MCF 10A (cell line): Measurements from ENCODE around the gene KAT2B. TPM values are rescaled to one million over a fixed set of nuclear protein-coding genes. Genes with fewer than 3 reads are reported as not detected.

Experiments used
- BruUV-seq: library from RNA; stranded (reverse); fragments of 400-500 nt; replicated peaks from 2 replicates; lab custom pipeline; 2021; lab: Mats Ljungman, UMichigan
- CTCF ChIA-PET: fragments of 300-600 bp; sonication (Branson Sonifier 250); formaldehyde crosslinking; extraction: SDS; loops from one replicate; lab custom pipeline; 2021; ENCODE audit warnings: antibody characterized with exemption, inconsistent platforms; lab: Yijun Ruan, JAX
- POLR2A ChIA-PET: fragments of 300-600, 350-650 bp; sonication (Branson Sonifier 250); formaldehyde crosslinking; extraction: SDS; loops from one replicate; lab custom pipeline; 2020; ENCODE audit warnings: antibody characterized with exemption, inconsistent platforms; lab: Yijun Ruan, JAX
- DNase-seq: peaks from one replicate; pipeline ENCODE4 v3.0.0-alpha.2; 2018; ENCODE audit not compliant: unreplicated experiment
- H3K27ac Mint-ChIP-seq: one replicate; pipeline ENCODE4 v1.8.0; 2022; ENCODE audit warnings: mild to moderate bottlenecking, low read depth, mixed read lengths; ENCODE audit not compliant: unreplicated experiment
- H3K27me3 Mint-ChIP-seq: one replicate; pipeline ENCODE4 v1.8.0; 2022; ENCODE audit warnings: mixed read lengths; ENCODE audit not compliant: insufficient read depth, unreplicated experiment
- H3K36me3 Mint-ChIP-seq: one replicate; pipeline ENCODE4 v1.8.0; 2022; ENCODE audit warnings: mild to moderate bottlenecking, moderate library complexity, mixed read lengths; ENCODE audit not compliant: insufficient read depth, unreplicated experiment
- H3K4me1 Mint-ChIP-seq: one replicate; pipeline ENCODE4 v1.8.0; 2022; ENCODE audit warnings: mixed read lengths; ENCODE audit not compliant: insufficient read depth, unreplicated experiment
- H3K4me3 Mint-ChIP-seq: one replicate; pipeline ENCODE4 v1.8.0; 2022; ENCODE audit warnings: mild to moderate bottlenecking, moderate library complexity, mixed read lengths; ENCODE audit not compliant: unreplicated experiment
- H3K9me3 Mint-ChIP-seq: one replicate; pipeline ENCODE4 v1.8.0; 2022; ENCODE audit warnings: mixed read lengths; ENCODE audit not compliant: unreplicated experiment
- CTCF ChIP-seq: fragments of 200-600 bp; IDR thresholded peaks from one replicate; pipeline ENCODE4 v1.8.0; 2022; ENCODE audit warnings: antibody characterized with exemption, mild to moderate bottlenecking; ENCODE audit not compliant: unreplicated experiment
- intact Hi-C: fragments of 100-400 bp; cut with micrococcal nuclease; formaldehyde crosslinking; loops from 2 replicates; pipeline ENCODE4 v1.14.1; 2022
- total RNA-seq: library from RNA; stranded (reverse); gene quantifications from 2 replicates; pipeline ENCODE4 v1.2.3, GENCODE V29; 2022

Gene KAT2B
- total RNA-seq, 1 experiment from 2014 or later, result 9.4 TPM

GRCh38 chr3:20078194-20078714 lies 38.0 kb downstream of the KAT2B start:
- no peaks in the 10 kb centered on the region for H3K9me3 Mint-ChIP-seq
- BruUV-seq, result no TSS peak
- no peaks in the 10 kb centered on the region for H3K27me3 Mint-ChIP-seq
- intact Hi-C loops, result no loop called here
- no peak overlapping the region for H3K4me3 Mint-ChIP-seq
- CTCF ChIA-PET, result no interaction called here
- H3K4me1 Mint-ChIP-seq, result peaks cover 15% of the 10 kb centered on the region
- TF ChIP-seq CTCF, result no peak
- POLR2A ChIA-PET, result interaction anchor here (1.1 kb wide), 1 partner anchor 9 kb away, joined by 3 read pairs; no protein-coding TSS in a partner anchor
- peaks cover 4% of the 10 kb centered on the region for H3K36me3 Mint-ChIP-seq
- no peak for DNase-seq
- H3K27ac Mint-ChIP-seq, result no peak overlapping the region

GRCh38 chr3:20079621-20080020 lies 39.4 kb downstream of the KAT2B start:
- intact Hi-C loops, result no loop called here
- BruUV-seq, result no TSS peak
- Mint-ChIP-seq H3K4me3 (no peak overlapping the region), H3K36me3 (peaks cover 4% of the 10 kb centered on the region), H3K27me3 (no peaks in the 10 kb centered on the region), H3K9me3 (no peaks in the 10 kb centered on the region), H3K4me1 (peaks cover 15% of the 10 kb centered on the region), H3K27ac (no peak overlapping the region)
- no peak for DNase-seq
- ChIA-PET CTCF (interaction anchor here (0.7 kb wide), 1 partner anchor 195 kb away, joined by 3 read pairs; no protein-coding TSS in a partner anchor), POLR2A (interaction anchor here (0.6 to 2.3 kb wide), 3 partner anchors 25 to 623 kb away, joined by 3 to 11 read pairs (median 5); partner anchors contain the start of gene KAT2B)
- TF ChIP-seq CTCF, result no peak

GRCh38 chr3:20080956-20081554 lies 40.8 kb downstream of the KAT2B start:
- H3K27me3 Mint-ChIP-seq, result no peaks in the 10 kb centered on the region
- H3K36me3 Mint-ChIP-seq, result peaks cover 4% of the 10 kb centered on the region
- no TSS peak for BruUV-seq
- H3K4me3 Mint-ChIP-seq, result no peak overlapping the region
- no peak overlapping the region for H3K27ac Mint-ChIP-seq
- TF ChIP-seq CTCF, result no peak
- ChIA-PET POLR2A (interaction anchor here (0.9 to 2.3 kb wide), 3 partner anchors 24 to 40 kb away, joined by 3 to 11 read pairs (median 3); partner anchors contain the start of gene KAT2B), CTCF (interaction anchor here (0.6 to 1.0 kb wide), 3 partner anchors 12 to 136 kb away, joined by 3 read pairs; no protein-coding TSS in a partner anchor)
- H3K4me1 Mint-ChIP-seq, result peaks cover 15% of the 10 kb centered on the region
- DNase-seq, result peak; percentile 50
- intact Hi-C loops, result no loop called here
- no peaks in the 10 kb centered on the region for H3K9me3 Mint-ChIP-seq

GRCh38 chr3:20083253-20083652 lies 43.0 kb downstream of the KAT2B start:
- DNase-seq, result no peak
- CTCF ChIA-PET, result interaction anchor here (0.6 kb wide), 1 partner anchor 25 kb away, joined by 7 read pairs; no protein-coding TSS in a partner anchor
- BruUV-seq, result no TSS peak
- H3K27ac Mint-ChIP-seq, result no peak overlapping the region
- no peaks in the 10 kb centered on the region for H3K9me3 Mint-ChIP-seq
- H3K4me3 Mint-ChIP-seq, result no peak overlapping the region
- intact Hi-C loops, result no loop called here
- H3K36me3 Mint-ChIP-seq, result peaks cover 4% of the 10 kb centered on the region
- H3K27me3 Mint-ChIP-seq, result no peaks in the 10 kb centered on the region
- POLR2A ChIA-PET, result interaction anchor here (1.7 kb wide), 2 partner anchors 9 to 13 kb away, joined by 4 to 5 read pairs; no protein-coding TSS in a partner anchor
- peaks cover 15% of the 10 kb centered on the region for H3K4me1 Mint-ChIP-seq
- no peak for TF ChIP-seq CTCF
